H9 (cell line): ENCODE measurements around the gene TMIGD2. TPM values are rescaled to one million over a fixed set of nuclear protein-coding genes. Genes with fewer than 3 reads are reported as not detected.
A peak's percentile ranks its signal among the peaks of the same experiment; 100 is the strongest.
"Not testable (repeated sequence)": the region's sequence is repeated elsewhere in the genome, so short reads cannot be mapped to it uniquely, and the experiment has no call there.

Source experiments
- DNase-seq: peaks from one replicate; pipeline ENCODE4 v3.0.0-alpha.2; 2017
- H2AFZ ChIP-seq: one replicate; pipeline ENCODE4 v1.6.1; 2013; ENCODE audit warnings: mild to moderate bottlenecking, low read length, control low read depth, moderate library complexity
- H2AK5ac ChIP-seq: 2 replicates; pipeline ENCODE4 v1.6.1; 2013; ENCODE audit warnings: low read length, control low read depth, mixed read lengths; ENCODE audit not compliant: insufficient read length
- H2BK120ac ChIP-seq: one replicate; pipeline ENCODE4 v1.6.1; 2013; ENCODE audit warnings: low read depth, mild to moderate bottlenecking, low read length, control low read depth, inconsistent platforms; ENCODE audit not compliant: poor library complexity, severe bottlenecking
- H2BK12ac ChIP-seq: 2 replicates; pipeline ENCODE4 v1.6.1; 2013; ENCODE audit warnings: low read length, control low read depth, mixed read lengths, low read depth; ENCODE audit not compliant: insufficient read length
- H2BK15ac ChIP-seq: 2 replicates; pipeline ENCODE4 v1.6.1; 2013; ENCODE audit warnings: low read depth, low read length, control low read depth
- H2BK20ac ChIP-seq: one replicate; pipeline ENCODE4 v1.6.1; 2013; ENCODE audit warnings: low read depth, mild to moderate bottlenecking, low read length, control low read depth, inconsistent platforms; ENCODE audit not compliant: poor library complexity, severe bottlenecking
- H2BK5ac ChIP-seq: 2 replicates; pipeline ENCODE4 v1.6.1; 2013; ENCODE audit warnings: low read length, control low read depth, mixed read lengths; ENCODE audit not compliant: insufficient read length
- H3K14ac ChIP-seq: 2 replicates; pipeline ENCODE4 v1.6.1; 2013; ENCODE audit warnings: low read length, control low read depth; ENCODE audit not compliant: insufficient read depth
- H3K18ac ChIP-seq: 2 replicates; pipeline ENCODE4 v1.6.1; 2013; ENCODE audit warnings: low read depth, mild to moderate bottlenecking, mixed read lengths, low read length, control low read depth; ENCODE audit not compliant: insufficient read length
- H3K23ac ChIP-seq: 2 replicates; pipeline ENCODE4 v1.6.1; 2013; ENCODE audit warnings: low read length, control low read depth, mixed read lengths, low read depth; ENCODE audit not compliant: insufficient read length
- H3K23me2 ChIP-seq: 2 replicates; pipeline ENCODE4 v1.6.1; 2013; ENCODE audit warnings: low read depth, mild to moderate bottlenecking, mixed read lengths, low read length, control low read depth; ENCODE audit not compliant: insufficient read length, poor library complexity, severe bottlenecking
- H3K27ac ChIP-seq: 2 replicates; pipeline ENCODE4 v1.5.1; 2013; ENCODE audit warnings: low read length, control low read depth, mixed read lengths, low read depth; ENCODE audit not compliant: insufficient read length
- H3K27me3 ChIP-seq: 2 replicates; pipeline ENCODE4 v1.6.1; 2013; ENCODE audit warnings: low read length, control low read depth, inconsistent platforms; ENCODE audit not compliant: insufficient read depth
- H3K4ac ChIP-seq: 2 replicates; pipeline ENCODE4 v1.6.1; 2013; ENCODE audit warnings: low read depth, mild to moderate bottlenecking, control low read depth, inconsistent platforms, low read length, moderate library complexity
- H3K4me1 ChIP-seq: 2 replicates; pipeline ENCODE4 v1.6.1; 2013; ENCODE audit warnings: low read length, control low read depth, inconsistent platforms; ENCODE audit not compliant: insufficient read depth
- H3K4me2 ChIP-seq: 2 replicates; pipeline ENCODE4 v1.6.1; 2013; ENCODE audit warnings: low read length, control low read depth, mixed read lengths; ENCODE audit not compliant: insufficient read length, insufficient read depth
- H3K56ac ChIP-seq: 2 replicates; pipeline ENCODE4 v1.6.1; 2013; ENCODE audit warnings: low read depth, mild to moderate bottlenecking, mixed read lengths, low read length, control low read depth; ENCODE audit not compliant: insufficient read length
- H3K79me1 ChIP-seq: 2 replicates; pipeline ENCODE4 v1.6.1; 2013; ENCODE audit warnings: low read depth, mild to moderate bottlenecking, moderate library complexity, low read length, control low read depth, inconsistent platforms; ENCODE audit not compliant: insufficient read depth, poor library complexity, severe bottlenecking
- H3K79me2 ChIP-seq: 2 replicates; pipeline ENCODE4 v1.6.1; 2013; ENCODE audit warnings: low read length, control low read depth, inconsistent platforms; ENCODE audit not compliant: insufficient read depth
- H3K9ac ChIP-seq: 2 replicates; pipeline ENCODE4 v1.6.1; 2013; ENCODE audit warnings: low read length, control low read depth, mixed read lengths; ENCODE audit not compliant: insufficient read length; ENCODE audit errors: extremely low read depth
- H3K9me3 ChIP-seq: one replicate; pipeline ENCODE4 v1.6.1; 2013; ENCODE audit warnings: low read depth, low read length, inconsistent platforms; ENCODE audit not compliant: control insufficient read depth
- H3T11ph ChIP-seq: one replicate; pipeline ENCODE4 v1.6.1; 2013; ENCODE audit warnings: mild to moderate bottlenecking, low read length, control low read depth, inconsistent platforms
- H4K20me1 ChIP-seq: one replicate; pipeline ENCODE4 v1.6.1; 2013; ENCODE audit not compliant: control insufficient read depth, insufficient read length, insufficient read depth
- H4K5ac ChIP-seq: 2 replicates; pipeline ENCODE4 v1.6.1; 2013; ENCODE audit warnings: low read depth, mild to moderate bottlenecking, mixed read lengths, low read length, control low read depth; ENCODE audit not compliant: insufficient read length
- H4K8ac ChIP-seq: replicated peaks from 2 replicates; pipeline ENCODE4 v1.6.1; 2013; ENCODE audit warnings: low read length, control low read depth, mixed read lengths, low read depth; ENCODE audit not compliant: insufficient read length
- H4K91ac ChIP-seq: 2 replicates; pipeline ENCODE4 v1.6.1; 2013; ENCODE audit warnings: low read depth, mild to moderate bottlenecking, moderate library complexity, mixed read lengths, low read length, control low read depth; ENCODE audit not compliant: insufficient read length
- H3K27ac Mint-ChIP-seq, 3 experiments: 2 replicates in 2 of 3; 3 replicates in 1 of 3; pipeline ENCODE4 v1.8.0; 2020 to 2021; ENCODE audit warnings: mixed read lengths in 3 of 3, mild to moderate bottlenecking in 1 of 3, moderate library complexity in 1 of 3
- H3K27me3 Mint-ChIP-seq: 2 replicates; pipeline ENCODE4 v1.8.0; 2021; ENCODE audit warnings: low read depth, mild to moderate bottlenecking, moderate library complexity, mixed read lengths
- H3K36me3 Mint-ChIP-seq, 3 experiments: 2 replicates in 2 of 3; 3 replicates in 1 of 3; pipeline ENCODE4 v1.8.0; 2020 to 2021; ENCODE audit warnings: low read depth in 3 of 3, mixed read lengths in 3 of 3; ENCODE audit not compliant: insufficient read depth in 1 of 3
- H3K4me1 Mint-ChIP-seq, 2 experiments: 2 replicates each; pipeline ENCODE4 v1.8.0; 2020; ENCODE audit warnings: mixed read lengths in 2 of 2
- H3K4me3 Mint-ChIP-seq, 2 experiments: 2 replicates in 1 of 2; 3 replicates in 1 of 2; pipeline ENCODE4 v1.8.0; 2020 to 2021; ENCODE audit warnings: mild to moderate bottlenecking in 2 of 2, mixed read lengths in 2 of 2, moderate library complexity in 1 of 2
- H3K9me3 Mint-ChIP-seq, 2 experiments: 2 replicates in 1 of 2; 3 replicates in 1 of 2; pipeline ENCODE4 v1.8.0; 2020; ENCODE audit warnings: mild to moderate bottlenecking in 2 of 2, mixed read lengths in 2 of 2, moderate library complexity in 1 of 2
- CTCF ChIP-seq: fragments of 200-600 bp; sonication (generic); conservative IDR thresholded peaks from 3 replicates; pipeline ENCODE4 v1.8.0; 2021; ENCODE audit warnings: antibody characterized with exemption, mild to moderate bottlenecking
- WGBS: extraction: QIAGEN DNeasy Blood & Tissue Kit; methylation state at CpG from one replicate; pipeline ENCODE4 v1.1.7; 2013; ENCODE audit warnings: missing lambda C conversion rate, low lambda C conversion rate, mixed read lengths; ENCODE audit not compliant: insufficient read length; ENCODE audit errors: extremely low coverage; 5-methylcytosine and 5-hydroxymethylcytosine counted together
- total RNA-seq: library from RNA; stranded (reverse); gene quantifications from 2 replicates; pipeline ENCODE4 v1.2.1, GENCODE V29; 2021

TMIGD2 gene
- total RNA-seq, 1 experiment from 2014 or later = 0.26 TPM

GRCh38 chr19:4246767-4247593 lies 55.2 kb downstream of the TMIGD2 start, which contains the start of gene YJU2:
TSS of gene YJU2 (plus strand) at chr19:4247080. CDS start at chr19:4247147, 67 bp downstream.
- H3K18ac ChIP-seq = peak within 1 kb of the TSS; percentile 93
- DNase-seq = peak; percentile 99
- H3K27me3 Mint-ChIP-seq = peaks cover 10% of the 10 kb centered on the region
- peak within 1 kb of the TSS; percentile 99 to 100 (median 100) for H3K27ac Mint-ChIP-seq
- no peaks in the 10 kb centered on the region for H3K79me1 ChIP-seq
- H3K4me2 ChIP-seq = peak within 1 kb of the TSS; percentile 68
- no peak within 1 kb of the TSS for H2BK5ac ChIP-seq
- peaks cover 5% of the 10 kb centered on the region for H3K23me2 ChIP-seq
- H4K91ac ChIP-seq = no peak within 1 kb of the TSS
- H2BK12ac ChIP-seq = no peak within 1 kb of the TSS
- peak within 1 kb of the TSS; percentile 93; the same call in 1 of the 2 replicates for H3K14ac ChIP-seq
- H4K20me1 ChIP-seq = no peaks in the 10 kb centered on the region
- no CpG with 5 or more reads among the region's 45 CpGs for WGBS
- H3K56ac ChIP-seq = no peak within 1 kb of the TSS
- no peaks in the 10 kb centered on the region for H3K27me3 ChIP-seq
- no peaks in the 10 kb centered on the region; the same call in 1 of the 2 replicates for H3K4me1 ChIP-seq
- H2AK5ac ChIP-seq = no peak within 1 kb of the TSS
- no peaks in the 10 kb centered on the region for H3K9me3 ChIP-seq
- H3K4me1 Mint-ChIP-seq = peaks cover 4% of the 10 kb centered on the region in 2 experiments; a peak in 2 of 4 replicates
- H3K4ac ChIP-seq = no peak within 1 kb of the TSS; the same call in 1 of the 2 replicates
- no peak within 1 kb of the TSS for H4K8ac ChIP-seq
- TF ChIP-seq CTCF = peak; percentile 74
- no peak within 1 kb of the TSS for H2BK120ac ChIP-seq
- peaks cover 29 to 33% (median 32%) of the 10 kb centered on the region in 3 experiments for H3K36me3 Mint-ChIP-seq
- peak within 1 kb of the TSS; percentile 79 for H4K5ac ChIP-seq
- peak within 1 kb of the TSS; percentile 26 for H3T11ph ChIP-seq
- peak within 1 kb of the TSS; percentile 41 for H3K27ac ChIP-seq
- no peaks in the 10 kb centered on the region for H3K79me2 ChIP-seq
- H2BK15ac ChIP-seq = no peak within 1 kb of the TSS
- peaks cover 2 to 5% of the 10 kb centered on the region in 2 experiments for H3K9me3 Mint-ChIP-seq
- H3K23ac ChIP-seq = no peak within 1 kb of the TSS
- peak within 1 kb of the TSS; percentile 93 for H3K9ac ChIP-seq
- H2AFZ ChIP-seq = no peak within 1 kb of the TSS
- H2BK20ac ChIP-seq = no peak within 1 kb of the TSS
- peak within 1 kb of the TSS; percentile 86 to 93 for H3K4me3 Mint-ChIP-seq

- not testable (repeated sequence) for H3K23ac ChIP-seq, H3K79me2 ChIP-seq, H3K23me2 ChIP-seq, H3K4me1 Mint-ChIP-seq, H2AK5ac ChIP-seq, H4K20me1 ChIP-seq, H3K27ac Mint-ChIP-seq, H2BK12ac ChIP-seq, DNase-seq, H2BK5ac ChIP-seq, H2BK15ac ChIP-seq, H3K27me3 ChIP-seq, H3K9ac ChIP-seq, H3K18ac ChIP-seq, H3K4me1 ChIP-seq, H2BK120ac ChIP-seq, H3K9me3 ChIP-seq, H2AFZ ChIP-seq, H3T11ph ChIP-seq, H2BK20ac ChIP-seq, H3K27ac ChIP-seq, H3K14ac ChIP-seq, H3K79me1 ChIP-seq, H4K91ac ChIP-seq, H3K56ac ChIP-seq, H4K8ac ChIP-seq, H4K5ac ChIP-seq, H3K4ac ChIP-seq
- peak overlapping the region; percentile 68 for H3K4me2 ChIP-seq
- Mint-ChIP-seq H3K36me3 (peaks cover 20 to 22% (median 22%) of the 10 kb centered on the region in 3 experiments), H3K4me3 (peak overlapping the region in 1 of 2 experiments; percentile 93; a peak in 2 of 5 replicates), H3K9me3 (peaks cover 5 to 12% of the 10 kb centered on the region in 2 experiments), H3K27me3 (peaks cover 17% of the 10 kb centered on the region)
- no CpG with 5 or more reads among the region's 6 CpGs for WGBS
Observed at GRCh38 chr19:4245938-4246337, 56.3 kb downstream of the TMIGD2 start.
